ENCODE data around the gene AMMECR1.
A peak's percentile ranks its signal among the peaks of the same experiment; 100 is the strongest.
"Not testable (repeated sequence)": the region's sequence is repeated elsewhere in the genome, so short reads cannot be mapped to it uniquely, and the experiment has no call there.

Gene AMMECR1

DNA sequence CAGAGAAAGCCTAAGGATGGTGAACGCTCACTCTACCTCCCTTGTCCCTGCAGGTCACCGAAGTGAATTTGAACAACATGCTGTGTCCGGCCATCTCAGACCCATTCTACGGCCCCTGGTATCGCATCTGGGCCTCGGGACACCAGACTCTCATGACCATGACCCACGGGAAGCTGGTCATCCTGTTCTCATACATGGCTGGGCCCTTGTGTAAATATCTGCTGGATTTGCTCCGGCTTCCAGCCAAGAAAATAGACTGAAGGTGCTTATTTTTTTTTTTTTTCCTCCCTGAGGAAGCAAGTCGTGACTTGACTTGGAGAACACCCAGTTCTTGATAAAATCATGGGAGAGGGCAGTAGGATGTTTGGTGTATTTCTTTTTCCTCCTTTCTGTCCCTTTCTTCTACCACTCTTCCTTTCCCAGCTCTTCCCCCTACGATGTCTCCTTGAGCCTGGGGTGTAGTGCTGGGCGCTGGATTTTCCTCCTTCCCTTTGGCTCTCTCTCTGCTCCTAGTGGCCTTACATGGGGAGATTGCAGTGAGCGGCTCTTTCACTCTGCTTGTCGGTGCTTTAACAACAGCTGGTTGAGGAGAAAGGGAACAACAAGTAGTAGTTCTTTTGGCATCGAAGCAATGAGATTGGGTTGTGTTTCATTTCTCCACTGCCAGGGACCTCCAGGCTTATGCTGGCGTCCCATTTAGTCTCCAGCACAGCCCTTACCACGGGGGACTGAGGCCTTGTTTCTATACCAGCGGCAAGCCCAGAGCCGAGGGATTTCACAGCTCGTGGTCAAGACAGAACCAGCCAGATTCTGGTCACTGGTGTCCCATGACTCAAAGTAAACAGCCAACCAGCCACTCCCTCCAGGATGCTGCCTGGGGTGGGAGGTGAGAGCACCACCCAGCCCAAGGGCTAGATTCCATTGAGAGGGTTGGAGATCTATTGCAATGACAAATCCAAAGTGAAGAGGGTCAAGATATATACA is 144.4 kb downstream of the AMMECR1 start:
- no peak for DNase-seq (ENCODE audit: insufficient read length, low spot score)
- FAIRE-seq: no peak

DNA sequence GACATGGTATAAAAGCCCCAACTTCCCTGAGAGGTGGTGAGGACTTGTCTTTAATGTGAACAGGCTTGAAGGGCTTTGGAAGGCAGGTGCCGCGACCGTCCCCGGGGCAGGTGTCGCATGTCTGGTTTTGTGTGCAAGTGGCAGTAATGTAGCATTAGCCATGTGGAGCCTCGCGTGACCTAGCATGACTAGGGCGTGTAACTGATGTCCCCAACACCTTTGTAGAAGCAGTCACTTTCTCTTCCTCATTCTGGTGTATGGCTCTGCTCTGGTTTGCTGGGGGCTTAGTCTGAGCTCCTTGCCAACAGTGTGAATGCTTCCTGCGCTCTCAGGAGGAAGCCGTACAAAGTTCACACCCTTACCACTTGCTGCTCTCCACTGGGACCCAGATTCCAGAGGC is 145.7 kb downstream of the AMMECR1 start:
- DNase-seq (ENCODE audit: insufficient read length, low spot score) (no peak), FAIRE-seq (no peak)

DNA sequence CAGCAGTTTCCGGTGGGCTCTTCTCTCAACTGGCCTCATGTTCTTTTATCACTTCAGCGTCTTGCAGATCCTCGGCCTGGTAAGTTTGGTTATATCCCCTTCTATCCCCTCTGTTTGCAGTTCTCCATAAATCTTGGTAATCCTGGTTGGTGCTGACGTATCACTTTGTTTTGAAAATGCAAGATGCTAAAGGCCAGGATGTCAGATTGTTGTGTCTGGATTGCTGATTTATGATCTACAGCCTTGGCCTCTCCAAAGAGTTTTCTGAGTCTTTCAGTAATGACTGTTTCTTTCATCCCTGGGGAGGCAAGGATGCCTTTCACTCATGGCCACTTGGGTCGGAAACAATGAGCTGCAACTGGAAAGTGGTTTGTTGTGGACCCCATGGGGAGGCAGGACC is 146.4 kb downstream of the AMMECR1 start:
- FAIRE-seq (no peak), DNase-seq (ENCODE audit: insufficient read length, low spot score) (no peak)

DNA sequence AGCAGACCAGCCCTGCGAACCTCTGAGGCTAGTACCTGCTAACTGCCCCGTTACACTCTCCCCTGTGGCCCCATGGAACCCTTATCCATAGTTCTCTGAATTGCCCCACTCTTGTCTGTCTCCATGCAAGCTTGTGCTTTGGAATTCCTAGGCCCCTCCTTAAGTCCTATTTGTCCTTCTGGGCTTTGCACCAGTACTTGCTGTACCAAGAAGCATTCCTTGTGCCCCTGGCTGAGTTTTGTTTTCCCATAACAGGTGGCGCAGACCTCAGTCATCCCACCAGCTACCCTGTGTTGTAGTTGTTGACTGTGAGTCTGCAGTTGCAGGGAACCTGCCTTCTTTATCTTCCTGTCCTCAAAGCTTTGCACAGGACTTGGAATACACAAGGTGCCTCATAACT is 147.9 kb downstream of the AMMECR1 start:
- DNase-seq (ENCODE audit: insufficient read length, low spot score) (no peak), FAIRE-seq (no peak)

DNA sequence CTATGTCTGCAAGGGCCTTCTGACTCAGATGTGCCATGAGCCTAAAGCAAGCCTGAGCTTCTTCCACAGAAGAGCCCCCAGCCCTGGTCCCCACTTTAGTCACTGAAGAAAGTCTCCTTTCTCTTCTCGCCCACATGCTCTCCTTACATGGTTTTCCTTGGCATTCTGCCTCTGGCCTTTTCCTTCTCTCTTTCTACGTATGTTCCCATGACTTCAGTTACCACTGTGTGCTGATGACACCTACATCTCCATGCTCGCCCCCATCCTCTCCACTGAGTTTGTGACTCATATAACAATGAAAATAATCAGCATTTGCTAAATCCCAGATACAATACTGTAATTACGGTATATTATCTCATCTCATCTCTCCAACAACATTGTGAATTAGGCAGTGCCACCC is 149.3 kb downstream of the AMMECR1 start:
- FAIRE-seq (no peak), DNase-seq (ENCODE audit: insufficient read length, low spot score) (no peak)

DNA sequence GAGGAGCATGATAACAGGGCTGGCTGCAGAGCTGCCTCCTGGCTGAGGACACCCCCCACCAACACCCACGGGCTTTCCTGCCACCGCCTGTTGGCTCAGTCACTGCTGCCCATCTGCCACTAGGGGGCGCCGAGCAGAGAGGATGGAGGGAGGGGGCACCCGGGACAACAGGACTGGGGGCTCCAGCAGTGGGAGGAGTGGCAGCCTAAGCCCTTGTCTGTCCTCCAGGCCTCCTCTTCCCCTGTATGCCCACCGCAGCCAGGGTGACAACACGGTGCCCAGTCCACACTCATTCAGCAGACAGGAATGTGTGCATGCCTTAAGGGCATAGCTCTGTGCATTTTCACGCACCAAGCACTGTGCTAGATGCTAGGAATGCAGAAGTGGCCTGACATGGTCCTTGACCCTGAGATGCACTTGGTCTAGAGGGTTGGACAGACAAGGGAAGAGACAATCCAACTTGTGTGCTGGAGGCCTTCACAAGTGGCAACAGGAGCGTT is 149.9 kb downstream of the AMMECR1 start:
- DNase-seq (ENCODE audit: insufficient read length, low spot score): no peak

DNA sequence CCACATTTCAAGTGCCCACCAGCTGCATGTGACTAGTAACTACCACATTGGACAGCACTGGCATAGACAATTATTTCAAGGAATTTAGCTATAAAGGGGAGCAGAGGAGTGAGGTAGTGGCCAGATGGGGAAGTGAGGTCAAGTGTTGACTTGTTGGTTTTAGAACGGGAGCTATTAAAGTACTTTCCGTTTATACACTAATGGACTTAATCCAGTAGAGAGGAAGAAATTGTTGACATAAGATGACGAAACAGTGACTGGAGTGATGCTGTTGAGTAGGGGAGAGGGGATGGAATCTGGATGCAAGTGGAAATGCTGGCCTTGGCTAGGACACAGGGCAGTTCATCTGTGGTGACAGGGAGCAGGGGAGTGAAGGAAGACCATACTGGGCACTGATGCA is 154.4 kb downstream of the AMMECR1 start:
- DNase-seq (ENCODE audit: insufficient read length, low spot score): no peak

More for the DNA sequence above, 149.9 kb downstream of the AMMECR1 start:
- FAIRE-seq: no peak

DNA sequence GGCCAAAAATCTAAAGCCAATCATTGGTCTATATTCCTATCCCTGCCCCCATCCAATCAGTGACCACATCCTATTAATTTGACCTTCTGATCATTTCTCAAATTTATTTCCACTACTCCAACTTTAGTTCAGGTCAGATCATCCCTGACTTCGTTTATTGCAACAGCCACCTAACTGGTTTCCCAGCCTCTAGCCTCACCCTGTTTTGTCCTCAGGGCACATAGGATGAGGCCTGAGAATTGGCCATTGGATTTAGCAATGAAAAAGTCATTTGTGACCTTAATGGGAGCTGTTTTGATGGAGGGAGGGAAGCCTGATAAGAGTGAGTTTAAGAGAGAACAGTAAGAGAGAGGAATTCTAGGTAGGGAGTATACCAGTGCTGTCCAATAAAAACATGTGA is 155.0 kb downstream of the AMMECR1 start:
- FAIRE-seq: no peak
- DNase-seq (ENCODE audit: insufficient read length, low spot score): no peak

More for the DNA sequence above, 154.4 kb downstream of the AMMECR1 start:
- FAIRE-seq: no peak

DNA sequence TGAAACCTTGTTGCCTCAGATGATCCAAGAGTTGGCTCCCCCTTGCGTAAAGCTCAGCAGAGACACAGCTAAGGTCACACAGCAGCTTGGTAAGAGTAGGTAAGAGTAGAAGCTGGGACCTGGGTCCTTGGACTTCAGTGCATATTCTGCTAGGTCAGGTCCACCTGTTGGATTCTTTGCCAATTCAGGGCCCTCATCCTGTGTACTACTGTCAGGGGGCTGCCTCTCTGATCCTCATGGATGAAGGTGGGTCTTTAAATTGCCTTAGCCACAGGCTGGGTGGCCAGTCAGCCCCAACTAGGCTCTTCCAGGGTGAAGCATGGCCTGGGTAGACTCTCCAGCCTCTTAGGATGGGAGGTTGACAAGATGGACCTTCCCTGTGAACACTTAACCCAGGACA is 155.8 kb downstream of the AMMECR1 start:
- FAIRE-seq (no peak), DNase-seq (ENCODE audit: insufficient read length, low spot score) (no peak)

DNA sequence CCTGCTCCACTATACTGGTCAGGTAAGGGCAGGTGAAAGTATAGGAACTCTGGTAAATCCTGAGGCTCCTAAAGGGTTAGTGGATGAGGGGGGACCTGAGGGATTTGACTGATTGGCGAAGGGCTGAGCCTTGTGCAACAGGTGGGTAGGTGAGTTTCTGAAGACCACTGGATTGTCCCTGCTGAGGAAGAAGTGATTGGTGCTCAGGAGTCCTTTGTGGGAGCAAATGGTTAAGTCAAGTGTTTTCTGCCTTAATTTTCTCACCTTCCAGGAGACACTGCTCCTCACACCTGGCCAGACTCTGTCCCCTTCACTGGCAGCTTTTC is 156.6 kb downstream of the AMMECR1 start:
- DNase-seq (ENCODE audit: insufficient read length, low spot score): no peak
- FAIRE-seq: no peak

DNA sequence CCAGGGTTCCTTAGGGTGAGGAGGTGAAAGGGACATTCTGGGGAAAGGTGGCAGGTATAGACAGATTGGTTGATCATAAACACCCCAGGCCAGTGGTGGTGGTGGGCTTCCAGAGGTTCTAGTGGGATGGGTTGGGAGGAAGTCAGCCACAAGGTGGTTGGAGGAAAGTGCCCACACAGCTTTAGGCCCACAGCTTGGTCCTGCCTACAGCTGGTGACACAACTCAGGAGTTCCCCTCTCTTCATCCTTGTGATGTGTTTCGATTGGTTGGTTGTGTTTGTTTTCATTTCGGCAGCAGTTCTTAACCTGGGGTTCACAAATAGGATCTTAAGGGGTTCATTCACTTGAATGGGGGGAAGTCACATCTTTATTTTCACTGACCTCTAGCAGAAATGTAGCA is 158.0 kb downstream of the AMMECR1 start:
- DNase-seq (ENCODE audit: insufficient read length, low spot score) (no peak), FAIRE-seq (no peak)

DNA sequence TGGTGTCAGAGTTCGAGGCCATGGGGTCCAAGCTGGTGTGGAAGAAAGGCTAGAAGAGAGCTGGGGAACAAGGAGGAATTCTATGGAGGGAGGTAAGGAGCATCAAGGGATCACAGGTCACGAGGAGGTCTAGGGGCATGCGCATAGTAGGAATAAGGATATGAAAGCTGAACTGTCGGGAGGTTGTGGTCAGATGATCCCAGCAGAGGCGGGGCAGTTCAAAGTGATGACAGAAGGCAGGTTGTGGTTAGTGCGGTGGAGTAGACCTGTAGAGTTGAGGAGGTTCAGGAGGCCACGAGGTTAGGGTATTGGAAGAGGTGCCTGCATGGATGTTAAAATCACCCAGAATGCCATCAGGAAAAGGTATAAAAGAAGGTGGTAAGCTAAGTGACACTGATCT is 158.7 kb downstream of the AMMECR1 start:
- DNase-seq (ENCODE audit: insufficient read length, low spot score) (no peak), FAIRE-seq (no peak)

DNA sequence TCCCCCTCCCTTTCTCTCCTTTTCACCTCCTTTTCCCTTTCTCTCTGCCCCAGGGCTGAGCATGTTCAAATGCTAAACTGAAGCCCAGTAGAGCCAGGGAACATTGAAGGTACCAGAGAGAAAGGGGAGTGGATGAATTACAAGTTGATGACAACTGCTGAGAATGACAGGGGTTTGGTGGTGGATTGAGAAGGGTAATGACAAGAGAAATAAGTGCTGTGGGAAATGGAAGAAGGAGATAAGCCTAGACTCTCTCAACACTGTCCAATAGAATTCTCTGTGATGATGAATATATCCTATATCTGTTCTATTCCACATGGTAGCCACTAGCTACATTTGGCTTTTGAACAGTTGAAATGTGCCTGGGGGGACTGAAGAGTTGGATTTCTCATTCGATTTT is 160.4 kb downstream of the AMMECR1 start:
- FAIRE-seq (no peak), DNase-seq (ENCODE audit: insufficient read length, low spot score) (no peak)

DNA sequence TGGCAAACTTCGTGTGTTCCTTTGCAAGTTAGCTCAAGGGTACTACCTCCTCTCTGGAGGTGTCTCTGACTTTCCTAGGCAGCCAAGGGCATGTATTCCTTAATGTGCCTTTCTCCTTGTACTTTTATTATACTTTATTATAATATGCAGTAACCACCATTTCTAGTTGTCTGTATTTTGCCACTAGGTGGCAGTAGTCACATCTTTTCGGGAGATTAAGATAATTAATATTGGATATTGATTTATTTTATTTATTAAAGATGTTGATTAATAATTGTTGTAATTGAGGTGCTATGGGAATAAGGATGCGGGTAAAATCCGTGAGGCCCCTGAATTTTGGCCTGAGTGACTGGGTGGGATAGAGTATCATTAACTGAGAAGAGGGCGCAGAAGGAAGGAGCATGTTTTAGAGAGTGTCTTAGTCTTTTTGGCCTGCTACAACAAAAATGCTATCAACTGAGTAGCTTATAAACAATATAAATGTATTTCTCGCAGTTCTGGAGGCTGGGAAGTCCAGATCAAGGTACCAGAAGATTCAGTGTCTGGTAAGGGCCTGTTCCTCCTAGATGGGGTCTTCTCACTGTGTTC is 161.6 kb downstream of the AMMECR1 start:
- no peak for DNase-seq (ENCODE audit: insufficient read length, low spot score)
- FAIRE-seq: no peak

DNA sequence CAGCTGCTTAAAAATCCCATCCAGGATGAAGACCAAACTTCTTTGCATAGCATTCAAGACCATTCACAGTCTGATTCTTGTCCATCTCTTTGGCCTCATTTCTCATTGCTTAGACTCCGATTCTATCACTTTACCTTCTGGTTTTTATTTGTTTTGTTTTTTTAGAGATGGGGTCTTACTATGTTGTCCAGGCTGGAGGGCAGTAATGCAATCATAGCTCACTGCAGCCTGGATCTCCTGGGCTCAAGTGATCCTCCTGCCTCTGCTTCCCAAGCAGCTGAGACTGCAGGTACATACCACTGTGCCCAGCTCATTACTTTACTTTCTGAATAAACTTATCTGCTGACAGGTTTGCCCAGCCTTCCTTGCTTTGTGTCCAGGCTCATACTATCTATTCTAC is 162.1 kb downstream of the AMMECR1 start:
- FAIRE-seq (no peak), DNase-seq (ENCODE audit: insufficient read length, low spot score) (no peak)

DNA sequence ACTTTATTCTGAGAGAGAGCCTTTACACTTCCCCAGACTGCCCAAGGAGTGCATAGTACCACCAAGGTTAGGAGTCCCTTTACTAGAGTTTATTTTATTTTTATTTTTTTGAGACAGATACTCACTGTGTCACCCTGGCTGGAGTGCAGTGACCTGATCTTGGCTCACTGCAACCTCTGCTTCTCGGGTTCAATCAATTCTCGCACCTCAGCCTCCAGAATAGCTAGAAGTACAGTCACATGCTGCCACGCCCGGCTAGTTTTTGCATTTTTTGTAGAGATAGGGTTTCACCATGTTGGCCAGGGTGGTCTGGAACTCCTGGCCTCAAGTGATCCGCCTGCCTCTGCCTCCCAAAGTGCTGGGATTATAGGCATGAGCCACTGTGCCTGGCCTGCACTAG is 163.6 kb downstream of the AMMECR1 start:
- not testable (repeated sequence) for FAIRE-seq; DNase-seq (ENCODE audit: insufficient read length, low spot score)

DNA sequence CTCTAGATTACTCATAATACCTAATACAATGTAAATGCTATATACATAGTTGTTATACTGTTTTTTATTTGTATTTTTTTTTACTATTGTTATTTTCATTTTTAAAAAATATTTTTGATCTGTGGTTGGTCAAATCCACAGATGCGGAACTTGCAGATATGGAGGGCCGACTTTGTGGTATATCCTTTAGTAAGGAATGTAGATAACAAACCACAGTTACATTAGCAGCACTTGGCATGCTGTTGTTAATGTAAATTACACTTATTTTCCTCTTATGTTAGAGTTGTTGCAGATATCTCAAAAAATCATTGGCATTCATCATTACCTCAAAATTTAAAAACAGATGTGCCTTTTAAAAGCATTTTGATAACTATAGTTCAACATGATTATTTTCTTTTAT is 164.0 kb downstream of the AMMECR1 start:
- DNase-seq (ENCODE audit: insufficient read length, low spot score): no peak
- no peak for FAIRE-seq

DNA sequence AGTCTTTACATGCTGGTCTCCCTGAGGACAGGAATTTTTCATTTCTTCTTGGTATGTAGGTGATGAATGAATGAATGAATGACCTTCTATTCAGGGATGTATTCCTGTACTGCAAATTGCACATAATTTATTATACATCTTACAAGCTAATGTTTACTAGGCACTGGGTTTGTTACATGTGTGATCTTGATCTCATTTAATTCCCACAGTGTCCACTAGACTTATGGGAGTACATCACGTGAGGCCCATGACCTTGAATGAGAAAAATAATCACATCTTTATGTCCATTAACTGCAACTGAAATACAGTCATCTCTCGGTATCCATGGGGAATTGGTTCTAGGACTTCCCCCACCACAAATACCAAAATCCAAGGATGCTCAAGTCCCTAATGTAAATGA is 164.6 kb downstream of the AMMECR1 start:
- no peak for FAIRE-seq
- no peak for DNase-seq (ENCODE audit: insufficient read length, low spot score)

DNA sequence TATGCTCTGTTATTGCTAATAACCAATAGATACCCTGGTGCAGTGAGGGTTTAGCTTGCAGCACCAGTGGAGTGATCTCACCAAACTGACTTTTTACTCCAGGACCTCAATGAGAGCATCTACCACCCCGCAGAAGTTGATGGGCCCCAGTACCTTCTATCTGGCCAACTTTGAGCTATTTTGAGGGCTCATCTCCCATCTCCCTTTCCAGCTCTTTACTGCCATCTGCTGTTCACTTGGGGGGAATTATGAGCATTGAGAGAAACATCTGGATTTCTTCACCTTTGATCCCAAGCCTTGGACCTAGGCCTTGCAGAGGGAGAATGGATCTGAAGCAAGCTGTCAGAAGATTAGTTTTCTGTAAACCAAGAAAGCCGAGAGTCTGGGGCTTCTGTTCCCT is 171.4 kb downstream of the AMMECR1 start:
- DNase-seq (ENCODE audit: insufficient read length, low spot score) (peak; percentile 5), FAIRE-seq (no peak)

DNA sequence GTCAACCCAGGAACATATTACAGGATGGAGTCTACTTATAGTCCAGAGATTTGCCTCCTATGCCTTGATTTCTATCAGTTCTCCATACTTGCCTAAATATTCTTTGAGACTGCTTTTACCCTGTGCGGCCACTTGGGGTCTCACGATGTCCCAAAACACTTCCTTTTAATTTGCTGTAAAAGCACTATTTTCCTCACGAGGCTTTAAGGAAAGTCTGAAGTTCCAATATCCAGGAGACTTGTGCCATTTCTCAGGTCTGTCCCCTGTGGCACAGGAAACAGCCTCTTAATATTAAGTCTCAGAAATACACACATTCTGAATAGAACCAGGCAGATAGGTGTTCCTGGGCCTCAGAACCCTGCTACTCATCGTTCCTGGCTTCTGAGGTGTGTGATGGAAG is 172.0 kb downstream of the AMMECR1 start:
- no peak for FAIRE-seq
- DNase-seq (ENCODE audit: insufficient read length, low spot score): no peak

DNA sequence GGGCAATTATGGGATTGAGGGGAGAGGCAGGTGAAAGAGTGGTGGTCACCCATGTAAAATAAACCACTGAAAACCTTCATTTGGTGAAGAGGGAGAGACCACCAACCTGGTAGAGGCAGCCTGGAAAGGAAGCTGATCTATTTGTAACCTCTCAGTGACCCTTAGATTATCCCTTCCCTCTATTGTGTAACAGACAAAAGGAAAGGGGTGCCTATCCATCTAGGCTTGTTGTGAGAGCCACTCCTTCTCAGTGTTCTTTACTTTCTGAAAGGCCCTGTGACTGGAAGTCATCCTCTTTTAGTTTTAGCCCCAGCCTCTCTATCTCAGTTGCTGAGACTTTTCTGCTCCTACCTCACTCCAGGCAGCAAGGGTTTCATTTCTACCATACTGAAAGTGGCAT is 172.6 kb downstream of the AMMECR1 start:
- FAIRE-seq (no peak), DNase-seq (ENCODE audit: insufficient read length, low spot score) (no peak)

Data from HTR-8/SVneo (cell line).